GM12872 (cell line): ENCODE data around the gene SLC27A3.
A peak's percentile ranks its signal among the peaks of the same experiment; 100 is the strongest.

Experiments
- TF ChIP-seq, protein P1 (sequence below): IDR thresholded peaks from 3 replicates; pipeline ENCODE4 v1.5.1; 2011; ENCODE audit warnings: low read depth, mild to moderate bottlenecking, low read length, moderate library complexity; ENCODE audit not compliant: insufficient read depth

SLC27A3 gene

GRCh38 chr1:153767519-153767918 is 7.7 kb upstream of the SLC27A3 start:
- TF ChIP-seq, protein P1, sequence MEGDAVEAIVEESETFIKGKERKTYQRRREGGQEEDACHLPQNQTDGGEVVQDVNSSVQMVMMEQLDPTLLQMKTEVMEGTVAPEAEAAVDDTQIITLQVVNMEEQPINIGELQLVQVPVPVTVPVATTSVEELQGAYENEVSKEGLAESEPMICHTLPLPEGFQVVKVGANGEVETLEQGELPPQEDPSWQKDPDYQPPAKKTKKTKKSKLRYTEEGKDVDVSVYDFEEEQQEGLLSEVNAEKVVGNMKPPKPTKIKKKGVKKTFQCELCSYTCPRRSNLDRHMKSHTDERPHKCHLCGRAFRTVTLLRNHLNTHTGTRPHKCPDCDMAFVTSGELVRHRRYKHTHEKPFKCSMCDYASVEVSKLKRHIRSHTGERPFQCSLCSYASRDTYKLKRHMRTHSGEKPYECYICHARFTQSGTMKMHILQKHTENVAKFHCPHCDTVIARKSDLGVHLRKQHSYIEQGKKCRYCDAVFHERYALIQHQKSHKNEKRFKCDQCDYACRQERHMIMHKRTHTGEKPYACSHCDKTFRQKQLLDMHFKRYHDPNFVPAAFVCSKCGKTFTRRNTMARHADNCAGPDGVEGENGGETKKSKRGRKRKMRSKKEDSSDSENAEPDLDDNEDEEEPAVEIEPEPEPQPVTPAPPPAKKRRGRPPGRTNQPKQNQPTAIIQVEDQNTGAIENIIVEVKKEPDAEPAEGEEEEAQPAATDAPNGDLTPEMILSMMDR = no peak

DNA sequence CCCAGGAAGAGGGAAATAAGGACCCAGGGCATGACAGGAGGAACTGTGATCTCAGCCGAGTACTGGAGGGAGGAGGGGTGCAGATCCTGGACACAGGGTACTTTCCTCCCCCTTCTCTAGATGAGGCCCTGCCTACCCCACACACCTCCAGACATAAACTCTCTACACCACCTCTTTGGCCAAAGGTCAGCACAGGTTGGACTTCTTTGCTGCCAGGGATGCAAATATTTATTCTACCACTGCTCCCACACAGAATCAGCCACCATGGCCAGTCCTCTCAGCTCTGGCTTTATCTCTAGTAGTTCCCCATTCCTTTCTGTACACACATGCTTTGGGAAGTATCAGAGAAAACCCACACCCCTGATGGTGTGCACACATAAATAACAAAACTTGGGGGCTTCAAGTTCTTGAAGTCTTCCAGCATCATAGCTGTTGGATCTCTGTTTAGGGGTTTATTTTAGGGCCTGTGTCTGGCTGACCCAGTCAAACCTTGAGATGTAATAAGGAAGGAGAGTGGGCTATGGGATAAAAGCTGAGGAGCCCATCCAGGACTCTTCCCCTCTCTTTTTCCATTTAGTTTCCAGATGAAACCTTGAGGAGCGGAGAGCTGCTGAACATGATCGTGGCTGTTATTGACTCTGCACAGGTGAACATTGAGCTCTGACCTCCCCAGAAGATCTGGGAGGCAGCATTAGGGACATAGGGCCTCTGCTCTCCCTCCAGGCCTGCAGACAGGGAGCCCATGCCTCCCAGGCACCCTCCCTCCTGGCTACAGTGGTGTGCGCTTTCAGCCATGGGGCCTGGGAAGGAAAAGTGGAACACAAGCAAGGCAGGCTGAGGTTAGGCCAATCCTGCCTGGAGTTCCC is 6.7 kb upstream of the SLC27A3 start:
- TF ChIP-seq, protein P1 = no peak

DNA sequence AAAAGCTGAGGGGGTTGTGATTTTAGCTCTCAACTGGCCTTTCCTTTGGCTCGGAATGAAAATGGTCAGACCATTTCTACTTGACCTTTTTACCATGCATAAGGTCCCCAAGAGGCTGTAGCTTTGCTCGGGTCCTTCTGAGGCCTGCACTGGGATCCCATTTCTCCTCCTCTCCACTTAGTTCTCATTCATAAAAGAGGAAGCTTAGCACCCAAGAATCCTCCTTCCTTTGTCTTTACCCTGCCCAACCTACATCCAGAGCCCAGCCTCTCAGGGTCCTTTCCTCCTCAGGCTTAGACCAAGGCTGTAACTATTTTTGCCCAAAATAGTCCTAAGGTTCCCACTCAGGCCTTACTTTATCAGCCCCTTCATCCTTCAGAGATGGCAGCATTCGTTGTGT is 6.0 kb upstream of the SLC27A3 start:
- TF ChIP-seq, protein P1 = no peak

GRCh38 chr1:153770797-153771196 is 4.4 kb upstream of the SLC27A3 start:
- TF ChIP-seq, protein P1 = no peak

DNA sequence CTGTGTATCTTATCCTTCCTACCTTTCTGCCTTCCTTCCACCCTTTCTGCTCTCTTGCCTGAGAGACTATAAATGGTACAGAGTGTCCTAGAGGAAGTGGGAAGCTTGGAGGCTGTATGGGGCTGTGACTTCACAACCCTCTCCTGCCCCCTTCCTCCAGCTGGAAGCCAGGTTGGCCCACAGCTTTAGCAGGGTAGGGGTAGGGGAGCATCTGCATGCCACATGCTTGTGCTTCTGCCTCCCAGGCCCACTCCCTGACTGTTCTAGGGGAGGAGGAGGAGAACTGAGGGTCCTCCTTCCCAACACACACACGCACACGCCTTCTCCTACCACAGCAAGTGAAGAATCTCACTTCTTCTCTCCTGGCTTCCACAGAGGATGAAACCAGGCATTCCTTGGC is 3.9 kb upstream of the SLC27A3 start:
- TF ChIP-seq, protein P1 = no peak

DNA sequence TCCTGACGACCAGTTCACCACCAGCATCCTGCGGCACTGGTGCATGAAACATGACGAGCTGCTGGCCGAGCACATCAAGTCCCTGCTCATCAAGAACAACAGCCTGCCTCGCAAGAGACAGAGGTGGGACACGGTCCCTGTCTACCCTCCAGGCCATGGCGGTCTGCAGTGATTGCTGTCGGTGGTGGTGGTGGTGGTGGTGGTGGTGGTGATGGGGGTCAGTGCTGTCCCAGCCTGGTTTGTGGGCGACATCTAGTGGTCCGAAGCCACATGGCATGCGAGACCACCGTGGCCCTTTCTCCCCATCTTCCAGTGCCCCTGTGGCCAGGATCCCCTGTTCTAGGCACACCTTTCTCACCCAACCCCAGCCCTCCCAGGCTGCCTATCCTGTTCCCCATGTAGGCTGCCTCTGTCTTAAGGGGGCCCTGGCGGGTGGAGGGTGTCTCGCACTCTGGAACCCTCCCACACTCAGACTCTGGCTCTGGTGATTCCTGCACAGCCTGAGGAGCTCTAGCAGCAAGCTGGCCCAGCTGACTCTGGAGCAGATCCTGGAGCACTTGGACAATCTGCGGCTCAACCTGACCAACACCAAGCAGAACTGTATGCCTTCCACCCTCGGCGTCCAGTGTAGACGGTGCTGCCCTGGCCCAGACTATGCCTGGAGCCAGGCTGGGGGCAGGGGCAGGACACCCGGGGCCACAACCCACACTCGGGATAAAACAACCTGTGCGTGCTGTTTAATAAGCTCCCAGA is 3.2 kb upstream of the SLC27A3 start:
- TF ChIP-seq, protein P1 = peak; percentile 56; the same call in 2 of the 3 replicates

- TF ChIP-seq, protein P1 = no peak
Measured at GRCh38 chr1:153773096-153773921, 1.9 kb upstream of the SLC27A3 start.
